Suprapubic skin (tissue), 3 donors: ENCODE results near the gene C14orf93.

ENCODE experiments used
- CTCF ChIP-seq, 2 donors: fragments of 200-600 bp in 1 of 2; fragments of 450-650 bp in 1 of 2; sonication (generic) in 1 of 2; IDR thresholded peaks; one replicate each; pipeline ENCODE4 v1.5.1; 2016 to 2019; ENCODE audit warnings: antibody characterized with exemption in 2 of 2, mild to moderate bottlenecking in 1 of 2, moderate library complexity in 1 of 2
- EP300 ChIP-seq: sonication (generic); formaldehyde crosslinking; IDR thresholded peaks from one replicate; pipeline ENCODE4 v1.6.1; 2017; ENCODE audit warnings: antibody characterized with exemption
- POLR2A ChIP-seq, 2 donors: fragments of 450-650 bp; IDR thresholded peaks; one replicate each; pipeline ENCODE4 v1.6.1; 2017; ENCODE audit warnings: antibody characterized with exemption in 2 of 2, mild to moderate bottlenecking in 2 of 2, moderate library complexity in 2 of 2

GRCh38 chr14:22991852-22992251, 18.1 kb downstream of the C14orf93 start:
- TF ChIP-seq CTCF (IDR thresholded peaks at IDR 0.05) (no peak), EP300 (no peak), POLR2A (IDR thresholded peaks at IDR 0.05) (no peak)
